ENCODE measurements around the gene SRRD. TPM values are rescaled to one million over a fixed set of nuclear protein-coding genes. Genes with fewer than 3 reads are reported as not detected.

SRRD gene
- total and polyA plus RNA-seq, 2 of the 8 experiments (the other 6 are each of a cell fraction or from before 2014, with no cell fraction given) = 17.1 to 25.3 TPM

- Histone ChIP-seq H2BK12ac (ENCODE audit: low read depth, low read length) (no peak overlapping the region), H4K91ac (replicated peaks; ENCODE audit: insufficient read length, low read length) (no peak overlapping the region), H3K4ac (replicated peaks; ENCODE audit: insufficient read length, low read depth, low read length) (no peak overlapping the region), H3K23ac (ENCODE audit: insufficient read length) (no peak overlapping the region), H3K9me3 (ENCODE audit: insufficient read depth in 2 of 2, low read depth in 1 of 2, low read length in 1 of 2) (no peaks in the 10 kb centered on the region), H2AK5ac (ENCODE audit: low read depth, low read length) (no peak overlapping the region), H2BK5ac (ENCODE audit: low read depth, low read length) (no peak overlapping the region), H3K36me3 (ENCODE audit: control insufficient read depth in 2 of 4, insufficient read depth in 4 of 4, low read length in 3 of 4) (peaks cover 13 to 32% (median 31%) of the 10 kb centered on the region in 4 experiments), H3K4me3 (ENCODE audit: extremely low read depth in 1 of 4, insufficient read depth in 2 of 4, low read depth in 3 of 4, low read length in 4 of 4) (no peak overlapping the region), H2BK20ac (ENCODE audit: low read length) (no peak overlapping the region), H3K4me1 (replicated peaks in 1 of 4; ENCODE audit: control insufficient read depth in 3 of 4, insufficient read depth in 4 of 4, low read length in 3 of 4) (peaks cover 0 to 14% (median 6%) of the 10 kb centered on the region in 4 experiments; a peak in 5 of 7 replicates), H3K56ac (replicated peaks; ENCODE audit: insufficient read length, low read depth, low read length) (no peak overlapping the region), H3K18ac (ENCODE audit: extremely low read depth, low read length) (no peak overlapping the region), H4K8ac (ENCODE audit: extremely low read depth, insufficient read depth, low read length) (no peak overlapping the region), H3K79me1 (ENCODE audit: low read depth, low read length) (peaks cover 6% of the 10 kb centered on the region; the same call in 1 of the 2 replicates), H3K23me2 (ENCODE audit: low read depth, low read length) (peaks cover 11% of the 10 kb centered on the region), H3K4me2 (ENCODE audit: insufficient read depth in 1 of 2, low read depth in 2 of 2, low read length in 2 of 2) (no peak overlapping the region), H2BK120ac (replicated peaks; ENCODE audit: low read depth, low read length) (no peak overlapping the region), H2AFZ (ENCODE audit: low read length) (no peak overlapping the region), H3K79me2 (ENCODE audit: control insufficient read depth in 1 of 2, insufficient read depth in 2 of 2, low read length in 2 of 2) (peaks cover 12 to 44% of the 10 kb centered on the region in 2 experiments), H2BK15ac (ENCODE audit: low read length) (no peak overlapping the region), H3K27ac (ENCODE audit: low read depth, low read length) (no peak overlapping the region), H4K20me1 (replicated peaks in 1 of 2; ENCODE audit: control insufficient read depth in 1 of 2, insufficient read depth in 2 of 2, low read length in 2 of 2) (peaks cover 2% of the 10 kb centered on the region in 2 experiments), H3K14ac (ENCODE audit: insufficient read length) (no peak overlapping the region), H3K9ac (replicated peaks in 1 of 4; ENCODE audit: extremely low read depth in 1 of 4, low read depth in 3 of 4, low read length in 3 of 4) (no peak overlapping the region), H4K5ac (ENCODE audit: insufficient read length, low read depth, low read length) (no peak overlapping the region), H3K27me3 (replicated peaks in 1 of 4; ENCODE audit: control insufficient read depth in 3 of 4, extremely low read depth in 1 of 4, insufficient read depth in 3 of 4, low read length in 3 of 4) (no peaks in the 10 kb centered on the region; a peak in 1 of 7 replicates)
- no peak for DNase-seq (ENCODE audit: low read depth in 1 of 2, low spot score in 2 of 2)
- FAIRE-seq = no peak
- TF ChIP-seq RAD21 (IDR thresholded peaks at IDR 0.05 in 1 of 2, conservative IDR thresholded peaks at IDR 0.05 in 1 of 2; ENCODE audit: low read depth in 2 of 2, low read length in 2 of 2) (no peak), SRF (IDR thresholded peaks at IDR 0.05; ENCODE audit: low read depth, low read length) (no peak), KDM4A (IDR thresholded peaks at IDR 0.05; ENCODE audit: low read depth, low read length, severe bottlenecking) (no peak), GABPA (IDR thresholded peaks at IDR 0.05; ENCODE audit: borderline replicate concordance, insufficient read depth, low read length) (no peak), CTCF (IDR thresholded peaks at IDR 0.05; ENCODE audit: control extremely low read depth in 1 of 3, insufficient read depth in 1 of 3, low read depth in 1 of 3, low read length in 3 of 3) (no peak), ASH2L (IDR thresholded peaks at IDR 0.05; ENCODE audit: low read length) (no peak), KDM5A (IDR thresholded peaks at IDR 0.05; ENCODE audit: low read length) (no peak)
- ChIA-PET POLR2A (ENCODE audit: partially characterized antibody) (interaction anchor here (3.1 kb wide), 1 partner anchor 9 kb away, joined by 27 read pairs; no protein-coding TSS in a partner anchor), CTCF (ENCODE audit: partially characterized antibody) (interaction anchor here (1.3 kb wide), 1 partner anchor 17 kb away, joined by 4 read pairs; no protein-coding TSS in a partner anchor)
- WGBS, 2 experiments (ENCODE audit: extremely low coverage in 1 of 2, insufficient coverage in 1 of 2, insufficient read length in 1 of 2, insufficient replicate concordance in 2 of 2, low coverage in 1 of 2, low lambda C conversion rate in 2 of 2, missing lambda C conversion rate in 1 of 2) = 74% methylated on average over 3 of the region's 3 CpGs; no CpG with 5 or more reads in 1 of the 2 experiments
Measured at GRCh38 chr22:26485806-26486390, 2.2 kb downstream of the SRRD start.
